ENCODE data around the gene WDR74. TPM values are rescaled to one million over a fixed set of nuclear protein-coding genes. Genes with fewer than 3 reads are reported as not detected.
A peak's percentile ranks its signal among the peaks of the same experiment; 100 is the strongest.

Gene WDR74
- total RNA-seq, 1 donor from 2014 or later = 35.3 TPM

DNA sequence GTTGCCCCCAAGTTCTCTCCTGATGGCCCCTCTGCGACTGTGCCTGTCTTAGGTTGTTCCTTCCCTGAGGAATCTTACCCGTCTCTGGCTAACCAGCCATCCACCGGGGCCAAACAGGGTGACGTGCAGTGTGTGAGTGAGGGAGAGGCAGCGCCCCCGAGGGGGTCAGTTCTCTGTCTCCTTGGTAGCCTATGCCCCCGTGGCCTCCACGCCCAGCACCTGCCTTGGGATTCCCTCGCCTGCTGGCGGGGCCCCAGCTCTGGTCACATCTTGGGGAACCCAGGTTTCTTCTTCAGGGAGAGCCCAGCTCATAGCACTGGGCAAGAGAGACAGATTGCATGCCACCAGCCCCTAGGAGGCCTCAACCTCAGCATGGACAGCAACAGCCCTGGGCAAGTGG lies 39.9 kb downstream of the WDR74 start:
- no peaks in the 10 kb centered on the region for H3K27me3 ChIP-seq (ENCODE audit: low read depth)
- ATAC-seq = no peak
- H3K27ac ChIP-seq = no peak overlapping the region
- peaks cover 19% of the 10 kb centered on the region for H3K4me1 ChIP-seq
- TF ChIP-seq, protein P1, sequence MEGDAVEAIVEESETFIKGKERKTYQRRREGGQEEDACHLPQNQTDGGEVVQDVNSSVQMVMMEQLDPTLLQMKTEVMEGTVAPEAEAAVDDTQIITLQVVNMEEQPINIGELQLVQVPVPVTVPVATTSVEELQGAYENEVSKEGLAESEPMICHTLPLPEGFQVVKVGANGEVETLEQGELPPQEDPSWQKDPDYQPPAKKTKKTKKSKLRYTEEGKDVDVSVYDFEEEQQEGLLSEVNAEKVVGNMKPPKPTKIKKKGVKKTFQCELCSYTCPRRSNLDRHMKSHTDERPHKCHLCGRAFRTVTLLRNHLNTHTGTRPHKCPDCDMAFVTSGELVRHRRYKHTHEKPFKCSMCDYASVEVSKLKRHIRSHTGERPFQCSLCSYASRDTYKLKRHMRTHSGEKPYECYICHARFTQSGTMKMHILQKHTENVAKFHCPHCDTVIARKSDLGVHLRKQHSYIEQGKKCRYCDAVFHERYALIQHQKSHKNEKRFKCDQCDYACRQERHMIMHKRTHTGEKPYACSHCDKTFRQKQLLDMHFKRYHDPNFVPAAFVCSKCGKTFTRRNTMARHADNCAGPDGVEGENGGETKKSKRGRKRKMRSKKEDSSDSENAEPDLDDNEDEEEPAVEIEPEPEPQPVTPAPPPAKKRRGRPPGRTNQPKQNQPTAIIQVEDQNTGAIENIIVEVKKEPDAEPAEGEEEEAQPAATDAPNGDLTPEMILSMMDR (IDR thresholded peaks at IDR 0.05) = no peak
- H3K4me3 ChIP-seq = no peak overlapping the region
- no peaks in the 10 kb centered on the region for H3K9me3 ChIP-seq
- H3K36me3 ChIP-seq = peaks cover 96% of the 10 kb centered on the region
- intact Hi-C loops (cut with DNase I) = no loop called here
- no peak for DNase-seq

DNA sequence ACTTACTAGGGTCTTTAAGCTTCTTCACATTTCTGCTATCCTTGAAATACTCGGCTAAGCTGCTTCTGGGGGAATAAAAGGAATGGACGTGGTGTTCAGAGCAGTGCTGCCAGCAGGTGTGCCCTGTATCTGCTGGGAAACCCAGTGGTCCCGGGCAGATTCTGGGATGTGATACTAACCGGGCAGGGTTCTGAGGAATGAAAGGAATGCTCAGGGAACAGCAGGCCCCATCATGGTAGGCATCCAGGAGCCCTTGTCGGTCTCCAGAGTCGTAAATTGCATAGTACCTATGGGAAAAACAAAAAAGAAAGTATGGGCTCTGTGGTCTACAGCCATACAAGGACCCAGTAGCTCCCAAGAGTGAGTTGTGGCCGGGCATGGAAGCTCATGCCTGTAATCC lies 43.1 kb downstream of the WDR74 start:
- H3K9me3 ChIP-seq = no peaks in the 10 kb centered on the region
- no peak for ATAC-seq
- DNase-seq = no peak
- H3K36me3 ChIP-seq = peaks cover 93% of the 10 kb centered on the region
- intact Hi-C loops (cut with DNase I) = no loop called here
- no peak overlapping the region for H3K27ac ChIP-seq
- H3K4me3 ChIP-seq = no peak overlapping the region
- peaks cover 12% of the 10 kb centered on the region for H3K4me1 ChIP-seq
- TF ChIP-seq, protein P1 (IDR thresholded peaks at IDR 0.05) = no peak
- H3K27me3 ChIP-seq (ENCODE audit: low read depth) = no peaks in the 10 kb centered on the region

DNA sequence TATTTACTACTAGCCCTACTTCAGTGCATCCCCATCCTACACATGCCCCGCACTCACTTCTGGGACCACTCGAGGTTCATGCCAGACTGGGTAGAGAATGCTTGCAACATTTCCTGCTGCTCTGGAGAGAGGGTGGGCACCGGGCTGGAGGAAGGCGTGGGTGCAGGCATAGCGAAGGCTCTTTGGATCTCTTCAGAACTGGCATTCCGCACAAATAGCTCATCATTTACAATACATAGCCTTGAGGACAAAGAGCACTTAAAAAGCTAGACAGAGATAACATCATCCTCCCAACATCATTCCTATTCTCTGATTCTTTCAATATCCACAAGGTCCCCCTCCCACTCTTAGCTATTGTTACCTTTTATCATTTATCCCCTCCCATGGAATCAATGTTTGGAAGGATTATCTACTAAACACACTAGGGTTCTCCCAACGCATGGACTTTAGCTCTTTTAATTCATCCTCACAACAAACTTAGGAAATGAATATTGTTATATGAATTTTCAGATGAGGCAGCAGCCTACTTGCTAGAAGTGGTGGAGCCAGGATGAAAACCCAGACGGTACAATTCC lies 45.1 kb downstream of the WDR74 start:
- DNase-seq (no peak), ATAC-seq (no peak)
- TF ChIP-seq, protein P1 (IDR thresholded peaks at IDR 0.05) = no peak
- Histone ChIP-seq H3K4me3 (no peak overlapping the region), H3K27me3 (ENCODE audit: low read depth) (no peaks in the 10 kb centered on the region), H3K4me1 (peaks cover 32% of the 10 kb centered on the region), H3K36me3 (peaks cover 90% of the 10 kb centered on the region), H3K27ac (no peak overlapping the region), H3K9me3 (no peaks in the 10 kb centered on the region)
- intact Hi-C loops (cut with DNase I) = no loop called here

DNA sequence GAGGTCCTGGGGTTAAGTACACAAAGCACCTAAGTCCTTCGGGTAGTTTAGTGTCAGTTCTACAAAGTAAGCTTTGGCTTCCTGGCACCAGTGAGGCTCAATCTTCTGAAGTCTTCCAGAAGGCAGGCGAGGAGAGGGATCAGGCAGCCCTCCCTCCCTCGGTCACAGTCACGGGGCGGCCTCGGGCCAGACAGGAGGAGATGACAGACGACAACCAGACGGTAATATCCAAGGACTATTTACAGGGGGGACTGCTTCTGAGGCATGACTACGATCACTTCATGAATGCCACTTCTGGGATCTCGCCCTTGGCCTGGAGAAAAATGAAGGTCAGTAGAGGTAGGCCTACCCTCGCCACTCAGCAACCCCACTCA lies 47.2 kb downstream of the WDR74 start:
- ATAC-seq = no peak
- intact Hi-C loops (cut with DNase I) = no loop called here
- no peaks in the 10 kb centered on the region for H3K27me3 ChIP-seq (ENCODE audit: low read depth)
- peaks cover 78% of the 10 kb centered on the region for H3K36me3 ChIP-seq
- H3K9me3 ChIP-seq = no peaks in the 10 kb centered on the region
- H3K4me1 ChIP-seq = peaks cover 48% of the 10 kb centered on the region
- no peak for DNase-seq
- H3K4me3 ChIP-seq = peak overlapping the region; percentile 71
- TF ChIP-seq, protein P1 (IDR thresholded peaks at IDR 0.05) = no peak
- peak overlapping the region; percentile 89 for H3K27ac ChIP-seq

DNA sequence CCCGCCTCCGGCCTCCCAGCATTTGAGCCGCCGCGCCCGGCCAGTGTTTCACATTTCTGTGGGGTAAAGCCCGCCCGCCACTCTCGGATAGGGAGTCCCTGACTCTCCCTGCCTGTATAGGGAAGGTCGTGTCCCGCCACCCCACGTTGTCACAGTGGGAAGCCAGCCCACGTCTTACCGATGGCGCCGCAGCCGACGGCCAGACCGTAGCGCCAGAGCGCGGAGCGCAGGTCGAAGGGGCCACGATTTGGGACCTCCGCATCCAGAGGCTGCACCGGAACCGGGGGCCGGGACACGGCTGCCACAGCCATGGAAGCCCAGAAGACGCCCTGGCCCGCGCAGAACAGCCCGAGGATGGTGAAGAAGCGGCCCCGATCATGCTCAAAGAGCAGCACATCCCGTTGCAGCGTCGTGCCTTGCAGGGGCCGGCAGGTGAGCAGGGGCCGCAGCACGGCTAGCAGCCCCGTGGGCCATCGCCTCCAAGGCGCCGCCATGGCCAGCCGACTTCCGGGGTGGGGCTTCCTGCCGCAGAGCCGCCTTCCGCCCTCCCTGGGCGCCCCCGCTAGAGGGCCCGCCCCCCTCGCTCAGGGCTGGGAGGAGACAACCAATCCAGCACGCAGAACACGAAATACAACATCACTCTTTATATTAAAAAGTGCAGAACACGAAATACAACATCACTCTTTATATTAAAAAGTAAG lies 47.7 kb downstream of the WDR74 start, which contains the start of gene TMEM223:
TMEM223 (minus strand) TSS at position 506 of the 701 bp plus-strand sequence; CDS start at position 494, 12 bp downstream.
- intact Hi-C loops (cut with DNase I) = no loop called here
- peaks cover 48% of the 10 kb centered on the region for H3K4me1 ChIP-seq

More for the DNA sequence above, 47.7 kb downstream of the WDR74 start, which contains the start of gene TMEM223:
- peak; percentile 93 for DNase-seq
- Histone ChIP-seq H3K36me3 (peaks cover 73% of the 10 kb centered on the region), H3K4me3 (peak within 1 kb of the TSS; percentile 71), H3K27me3 (ENCODE audit: low read depth) (no peaks in the 10 kb centered on the region), H3K27ac (peak within 1 kb of the TSS; percentile 89), H3K9me3 (no peaks in the 10 kb centered on the region)
- peak; percentile 91 for ATAC-seq
- TF ChIP-seq, protein P1 (IDR thresholded peaks at IDR 0.05) = peak; percentile 40

All from lower lobe of right lung (tissue), 2 donors.